K562 (cell line): ENCODE results near the gene ABLIM1.

ENCODE experiments used
- BRCA1 ChIP-seq, 2 experiments: fragments of 450-650 bp in 1 of 2; sonication (generic) in 1 of 2; formaldehyde crosslinking in 1 of 2; IDR thresholded peaks; 2 replicates each; pipeline versions ENCODE4 v1.5.0 to v1.6.1; 2017 to 2020; ENCODE audit warnings: mild to moderate bottlenecking in 1 of 2, missing genetic modification reagents in 1 of 2
- ERF ChIP-seq: fragments of 450-650 bp; formaldehyde crosslinking; IDR thresholded peaks from 2 replicates; pipeline ENCODE4 v1.4.0; 2020; ENCODE audit warnings: mild to moderate bottlenecking, mixed read lengths
- FOXK1 ChIP-seq: sonication (generic); formaldehyde crosslinking; IDR thresholded peaks from 2 replicates; pipeline ENCODE4 v1.8.0; 2022; ENCODE audit warnings: missing genetic modification reagents, mild to moderate bottlenecking, borderline replicate concordance
- KAT8 ChIP-seq: fragments of 450-650 bp; IDR thresholded peaks from 2 replicates; pipeline ENCODE4 v1.6.1; 2016; ENCODE audit warnings: low read depth, mild to moderate bottlenecking
- LARP7 ChIP-seq: fragments of 450-650 bp; IDR thresholded peaks from 2 replicates; pipeline ENCODE4 v1.6.1; 2016
- MTA1 ChIP-seq: fragments of 450-650 bp; IDR thresholded peaks from 2 replicates; pipeline ENCODE4 v1.6.1; 2017; ENCODE audit warnings: borderline replicate concordance
- SIN3A ChIP-seq, 2 experiments: fragments of 150-350 bp in 1 of 2; IDR thresholded peaks; 2 replicates each; pipeline ENCODE4 v1.6.1; 2011 to 2016; ENCODE audit warnings: borderline replicate concordance in 2 of 2, low read depth in 2 of 2, low read length in 2 of 2, mild to moderate bottlenecking in 2 of 2, moderate library complexity in 2 of 2; ENCODE audit not compliant: control insufficient read depth in 1 of 2
- ZBTB8A ChIP-seq: fragments of 450-650 bp; IDR thresholded peaks from 2 replicates; pipeline ENCODE4 v1.6.1; 2018; ENCODE audit warnings: mild to moderate bottlenecking, moderate library complexity; ENCODE audit not compliant: partially characterized antibody
- ZC3H4 ChIP-seq: sonication (generic); formaldehyde crosslinking; IDR thresholded peaks from 2 replicates; pipeline ENCODE4 v1.9.0; 2021; ENCODE audit warnings: missing genetic modification reagents, borderline replicate concordance
- ZNF12 ChIP-seq: sonication (generic); formaldehyde crosslinking; IDR thresholded peaks from 2 replicates; pipeline ENCODE4 v1.4.0; 2020; ENCODE audit warnings: mild to moderate bottlenecking, missing genetic modification reagents
- ZZZ3 ChIP-seq: fragments of 450-650 bp; IDR thresholded peaks from 2 replicates; pipeline ENCODE4 v1.6.1; 2016; ENCODE audit warnings: antibody characterized with exemption, mild to moderate bottlenecking, moderate library complexity
- TF ChIP-seq, protein P1 (sequence below), 2 experiments: fragments of 450-650 bp; IDR thresholded peaks; 2 replicates each; pipeline ENCODE4 v1.6.1; 2016; ENCODE audit warnings: mild to moderate bottlenecking in 2 of 2, borderline replicate concordance in 1 of 2, low read depth in 1 of 2, moderate library complexity in 1 of 2
- TF ChIP-seq, protein P2 (sequence below), 3 experiments: IDR thresholded peaks in 2 of 3; conservative IDR thresholded peaks in 1 of 3; 2 replicates each; pipeline ENCODE4 v1.5.1; 2011 to 2012; ENCODE audit warnings: low read length in 3 of 3, mild to moderate bottlenecking in 3 of 3, control low read depth in 2 of 3, improper control_type of control experiment in 1 of 3, inconsistent platforms in 1 of 3, low read depth in 1 of 3, mixed read lengths in 1 of 3, moderate library complexity in 1 of 3; ENCODE audit not compliant: insufficient read depth in 2 of 3
- TF ChIP-seq, protein P3 (sequence below): IDR thresholded peaks from 2 replicates; pipeline ENCODE4 v1.6.1; 2012; ENCODE audit warnings: low read depth, low read length, improper control_type of control experiment, borderline replicate concordance

DNA sequence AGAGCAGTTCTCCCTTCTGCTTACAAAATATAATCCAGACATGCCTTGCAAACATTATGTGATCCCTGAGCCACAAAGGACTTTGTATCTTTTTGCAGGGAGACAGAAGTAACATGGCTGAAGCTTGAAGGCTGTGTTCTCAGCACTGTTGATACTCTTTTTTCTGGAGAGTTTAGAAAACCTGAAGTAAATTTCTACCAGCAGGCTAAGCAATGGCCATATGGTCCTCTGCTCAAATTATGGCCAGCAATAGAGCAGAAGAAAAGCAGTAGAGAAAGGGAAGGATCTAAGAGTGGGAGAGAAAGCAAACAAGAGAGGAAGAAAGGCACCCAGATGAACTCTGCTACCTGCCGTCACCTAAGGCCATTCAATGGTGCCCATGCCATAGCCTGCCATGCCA, 98.4 kb downstream of the ABLIM1 start:
- no peak for TF ChIP-seq SIN3A (IDR thresholded peaks at IDR 0.05; ENCODE audit: borderline replicate concordance in 2 of 2, control insufficient read depth in 1 of 2, low read depth in 2 of 2, low read length in 2 of 2)
- TF ChIP-seq, protein P1, sequence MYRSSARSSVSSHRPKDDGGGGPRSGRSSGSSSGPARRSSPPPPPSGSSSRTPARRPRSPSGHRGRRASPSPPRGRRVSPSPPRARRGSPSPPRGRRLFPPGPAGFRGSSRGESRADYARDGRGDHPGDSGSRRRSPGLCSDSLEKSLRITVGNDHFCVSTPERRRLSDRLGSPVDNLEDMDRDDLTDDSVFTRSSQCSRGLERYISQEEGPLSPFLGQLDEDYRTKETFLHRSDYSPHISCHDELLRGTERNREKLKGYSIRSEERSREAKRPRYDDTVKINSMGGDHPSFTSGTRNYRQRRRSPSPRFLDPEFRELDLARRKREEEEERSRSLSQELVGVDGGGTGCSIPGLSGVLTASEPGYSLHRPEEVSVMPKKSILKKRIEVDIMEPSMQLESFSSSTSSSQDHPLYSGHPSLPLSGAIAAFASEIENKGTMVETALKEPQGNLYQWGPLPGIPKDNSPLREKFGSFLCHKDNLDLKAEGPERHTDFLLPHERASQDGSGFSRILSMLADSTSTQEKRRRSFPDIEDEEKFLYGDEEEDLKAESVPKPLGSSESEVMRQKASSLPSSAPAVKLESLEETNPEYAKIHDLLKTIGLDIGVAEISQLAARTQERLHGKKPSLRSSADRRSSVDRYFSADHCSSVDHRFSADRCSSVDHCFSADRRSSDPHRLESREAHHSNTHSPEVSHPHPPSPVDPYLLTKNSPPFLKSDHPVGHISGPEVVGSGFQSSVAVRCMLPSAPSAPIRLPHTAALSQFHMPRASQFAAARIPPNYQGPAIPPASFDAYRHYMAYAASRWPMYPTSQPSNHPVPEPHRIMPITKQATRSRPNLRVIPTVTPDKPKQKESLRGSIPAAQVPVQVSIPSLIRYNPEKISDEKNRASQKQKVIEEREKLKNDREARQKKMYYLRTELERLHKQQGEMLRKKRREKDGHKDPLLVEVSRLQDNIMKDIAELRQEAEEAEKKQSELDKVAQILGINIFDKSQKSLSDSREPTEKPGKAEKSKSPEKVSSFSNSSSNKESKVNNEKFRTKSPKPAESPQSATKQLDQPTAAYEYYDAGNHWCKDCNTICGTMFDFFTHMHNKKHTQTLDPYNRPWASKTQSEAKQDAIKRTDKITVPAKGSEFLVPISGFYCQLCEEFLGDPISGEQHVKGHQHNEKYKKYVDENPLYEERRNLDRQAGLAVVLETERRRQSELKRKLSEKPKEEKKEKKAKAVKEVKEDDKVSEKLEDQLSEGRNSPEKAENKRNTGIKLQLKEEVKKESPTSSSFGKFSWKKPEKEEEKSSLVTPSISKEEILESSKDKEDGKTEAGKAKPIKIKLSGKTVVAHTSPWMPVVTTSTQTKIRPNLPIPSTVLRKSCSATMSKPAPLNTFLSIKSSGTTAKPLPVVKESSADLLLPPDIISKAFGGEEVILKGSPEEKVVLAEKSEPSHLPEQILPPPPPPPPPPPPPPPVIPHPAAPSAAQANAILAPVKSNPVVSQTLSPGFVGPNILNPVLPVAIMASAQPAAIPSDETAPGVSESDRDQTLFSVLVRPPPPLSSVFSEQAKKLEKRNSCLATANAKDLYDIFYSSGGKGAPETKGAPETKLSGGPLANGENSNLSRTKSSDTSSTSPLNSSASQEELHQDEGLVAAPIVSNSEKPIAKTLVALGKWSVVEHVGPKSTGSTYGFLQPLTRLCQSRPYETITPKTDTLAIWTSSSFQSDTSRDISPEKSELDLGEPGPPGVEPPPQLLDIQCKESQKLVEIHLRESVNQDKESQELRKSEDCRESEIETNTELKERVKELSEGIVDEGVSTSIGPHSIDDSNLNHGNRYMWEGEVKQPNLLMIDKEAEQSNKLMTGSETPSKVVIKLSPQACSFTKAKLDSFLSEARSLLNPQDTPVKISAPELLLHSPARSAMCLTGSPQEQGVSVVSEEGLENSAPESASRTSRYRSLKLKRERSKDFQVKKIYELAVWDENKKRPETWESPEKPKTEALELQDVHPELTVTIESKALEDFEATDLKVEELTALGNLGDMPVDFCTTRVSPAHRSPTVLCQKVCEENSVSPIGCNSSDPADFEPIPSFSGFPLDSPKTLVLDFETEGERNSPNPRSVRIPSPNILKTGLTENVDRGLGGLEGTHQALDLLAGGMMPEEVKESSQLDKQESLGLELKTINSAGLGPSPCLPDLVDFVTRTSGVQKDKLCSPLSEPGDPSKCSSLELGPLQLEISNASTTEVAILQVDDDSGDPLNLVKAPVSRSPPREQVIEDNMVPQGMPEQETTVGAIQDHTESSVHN (IDR thresholded peaks at IDR 0.05; ENCODE audit: borderline replicate concordance in 1 of 2, low read depth in 1 of 2), result no peak
- TF ChIP-seq LARP7, result no peak
- TF ChIP-seq ZNF12 (CRISPR knock-in tag), result no peak
- no peak for TF ChIP-seq ZZZ3
- no peak for TF ChIP-seq ERF (CRISPR knock-in tag)
- TF ChIP-seq ZC3H4 (CRISPR knock-in tag), result no peak
- TF ChIP-seq, protein P2, sequence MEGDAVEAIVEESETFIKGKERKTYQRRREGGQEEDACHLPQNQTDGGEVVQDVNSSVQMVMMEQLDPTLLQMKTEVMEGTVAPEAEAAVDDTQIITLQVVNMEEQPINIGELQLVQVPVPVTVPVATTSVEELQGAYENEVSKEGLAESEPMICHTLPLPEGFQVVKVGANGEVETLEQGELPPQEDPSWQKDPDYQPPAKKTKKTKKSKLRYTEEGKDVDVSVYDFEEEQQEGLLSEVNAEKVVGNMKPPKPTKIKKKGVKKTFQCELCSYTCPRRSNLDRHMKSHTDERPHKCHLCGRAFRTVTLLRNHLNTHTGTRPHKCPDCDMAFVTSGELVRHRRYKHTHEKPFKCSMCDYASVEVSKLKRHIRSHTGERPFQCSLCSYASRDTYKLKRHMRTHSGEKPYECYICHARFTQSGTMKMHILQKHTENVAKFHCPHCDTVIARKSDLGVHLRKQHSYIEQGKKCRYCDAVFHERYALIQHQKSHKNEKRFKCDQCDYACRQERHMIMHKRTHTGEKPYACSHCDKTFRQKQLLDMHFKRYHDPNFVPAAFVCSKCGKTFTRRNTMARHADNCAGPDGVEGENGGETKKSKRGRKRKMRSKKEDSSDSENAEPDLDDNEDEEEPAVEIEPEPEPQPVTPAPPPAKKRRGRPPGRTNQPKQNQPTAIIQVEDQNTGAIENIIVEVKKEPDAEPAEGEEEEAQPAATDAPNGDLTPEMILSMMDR (IDR thresholded peaks at IDR 0.05 in 2 of 3, conservative IDR thresholded peaks at IDR 0.05 in 1 of 3; ENCODE audit: insufficient read depth in 2 of 3, low read depth in 1 of 3, low read length in 3 of 3), result no peak
- TF ChIP-seq, protein P3, sequence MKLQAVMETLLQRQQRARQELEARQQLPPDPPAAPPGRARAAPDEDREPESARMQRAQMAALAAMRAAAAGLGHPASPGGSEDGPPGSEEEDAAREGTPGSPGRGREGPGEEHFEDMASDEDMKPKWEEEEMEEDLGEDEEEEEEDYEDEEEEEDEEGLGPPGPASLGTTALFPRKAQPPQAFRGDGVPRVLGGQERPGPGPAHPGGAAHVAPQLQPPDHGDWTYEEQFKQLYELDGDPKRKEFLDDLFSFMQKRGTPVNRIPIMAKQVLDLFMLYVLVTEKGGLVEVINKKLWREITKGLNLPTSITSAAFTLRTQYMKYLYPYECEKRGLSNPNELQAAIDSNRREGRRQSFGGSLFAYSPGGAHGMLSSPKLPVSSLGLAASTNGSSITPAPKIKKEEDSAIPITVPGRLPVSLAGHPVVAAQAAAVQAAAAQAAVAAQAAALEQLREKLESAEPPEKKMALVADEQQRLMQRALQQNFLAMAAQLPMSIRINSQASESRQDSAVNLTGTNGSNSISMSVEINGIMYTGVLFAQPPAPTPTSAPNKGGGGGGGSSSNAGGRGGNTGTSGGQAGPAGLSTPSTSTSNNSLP, result no peak
- no peak for TF ChIP-seq FOXK1 (CRISPR knock-in tag)
- no peak for TF ChIP-seq KAT8
- TF ChIP-seq BRCA1 (IDR thresholded peaks at IDR 0.05), result no peak
- TF ChIP-seq BRCA1 (CRISPR knock-in tag; IDR thresholded peaks at IDR 0.05), result no peak
- no peak for TF ChIP-seq ZBTB8A
- no peak for TF ChIP-seq MTA1
